ENCODE data around the gene SLC35E1.
A peak's percentile ranks its signal among the peaks of the same experiment; 100 is the strongest.

Gene SLC35E1

DNA sequence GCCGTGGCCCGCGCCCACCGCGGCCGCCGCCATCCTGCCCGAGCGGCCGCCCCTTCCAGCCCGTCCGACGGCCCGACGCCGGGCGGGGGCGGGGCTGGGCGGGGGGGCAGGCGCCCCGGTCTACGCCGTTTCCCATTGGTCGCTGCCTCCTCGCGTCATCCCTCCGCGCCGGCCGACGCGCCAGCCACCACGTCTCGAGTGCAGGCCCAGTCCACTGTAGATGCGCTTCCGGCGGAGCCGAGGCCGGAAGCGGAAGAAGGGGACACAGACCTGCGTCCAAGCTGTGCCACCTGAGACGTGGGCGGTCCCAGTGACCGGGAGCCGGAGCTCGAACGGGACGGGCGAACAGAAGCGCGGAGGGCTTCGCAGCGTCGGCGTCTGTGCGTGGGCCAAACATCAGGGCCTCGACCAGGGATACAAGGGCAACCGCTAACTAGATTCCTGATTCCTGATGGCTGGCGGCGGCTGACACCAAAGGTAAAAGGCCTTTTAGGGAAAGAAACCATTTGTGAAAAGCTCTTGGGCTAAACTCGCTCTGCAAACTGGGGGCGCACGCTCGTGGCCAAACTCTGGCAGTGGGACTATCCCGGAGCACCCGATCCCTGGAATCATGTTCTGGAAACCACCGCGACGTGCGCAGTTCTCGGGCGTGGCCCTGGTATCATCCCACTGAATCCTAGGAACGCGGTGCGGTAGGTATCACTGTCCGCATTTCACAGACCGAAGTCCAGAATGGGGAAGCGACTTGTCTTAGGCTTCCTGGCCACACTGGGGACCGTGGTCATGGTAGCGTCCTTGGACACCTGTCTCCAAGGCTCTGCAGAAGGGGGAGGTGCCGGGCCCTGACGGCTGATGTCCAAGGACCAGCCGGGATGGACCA lies at the start of gene SLC35E1:
TSS of gene SLC35E1 (minus strand) at position 84 of the 880 bp plus-strand sequence. CDS start at position 33, 51 bp downstream.
- DNase-seq (ENCODE audit: low spot score): peak; percentile 94

DNA sequence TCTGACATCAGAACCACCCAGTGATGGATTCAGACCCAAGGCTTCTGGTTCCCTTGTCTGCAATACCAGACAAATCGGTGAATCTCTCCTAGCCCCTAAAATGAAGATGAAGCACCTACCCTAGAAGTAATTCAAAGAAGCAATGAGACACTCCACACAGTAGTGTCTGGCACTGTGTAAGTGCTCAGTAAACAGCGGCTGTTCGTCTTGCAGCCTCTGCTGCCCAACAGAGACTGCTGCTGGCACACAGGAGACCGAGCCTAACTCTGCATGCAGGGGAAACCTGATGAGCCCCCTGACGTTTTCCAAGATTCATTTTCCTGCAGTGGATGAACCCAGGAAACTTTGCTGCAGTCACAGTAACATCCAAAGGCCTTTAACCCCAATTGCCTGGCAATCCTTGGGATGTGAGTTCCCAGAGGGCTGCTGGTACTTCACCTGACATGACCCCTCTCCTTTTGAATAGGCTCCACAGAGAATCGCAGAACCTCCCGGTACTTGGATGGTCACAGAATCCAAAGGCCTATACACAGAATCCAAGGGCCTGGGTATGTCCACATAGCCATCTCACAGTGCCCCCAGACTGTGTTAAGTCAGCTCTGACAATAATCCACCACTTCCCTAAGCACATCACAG lies 49.1 kb upstream of the SLC35E1 start:
- no peak for DNase-seq (ENCODE audit: low spot score)

DNA sequence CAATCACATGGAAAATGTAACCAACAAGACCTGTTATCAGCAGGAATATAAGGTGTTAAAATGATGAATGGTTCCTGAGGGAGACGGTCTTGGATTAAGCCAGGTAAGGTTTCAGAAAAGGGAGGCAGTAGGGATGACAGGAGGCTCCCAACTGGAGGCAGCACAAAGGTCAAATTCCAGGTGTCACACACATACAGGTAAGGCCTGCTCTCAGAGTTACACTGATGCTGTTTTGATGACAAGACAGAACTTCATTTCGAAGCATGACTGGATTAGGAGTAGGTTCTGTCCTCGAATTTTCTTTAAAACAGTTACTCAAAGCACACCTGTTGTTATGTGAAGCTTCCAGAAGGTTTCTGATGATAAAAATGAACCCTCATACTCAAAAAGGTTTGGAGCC lies 48.4 kb upstream of the SLC35E1 start:
- DNase-seq (ENCODE audit: low spot score): no peak

DNA sequence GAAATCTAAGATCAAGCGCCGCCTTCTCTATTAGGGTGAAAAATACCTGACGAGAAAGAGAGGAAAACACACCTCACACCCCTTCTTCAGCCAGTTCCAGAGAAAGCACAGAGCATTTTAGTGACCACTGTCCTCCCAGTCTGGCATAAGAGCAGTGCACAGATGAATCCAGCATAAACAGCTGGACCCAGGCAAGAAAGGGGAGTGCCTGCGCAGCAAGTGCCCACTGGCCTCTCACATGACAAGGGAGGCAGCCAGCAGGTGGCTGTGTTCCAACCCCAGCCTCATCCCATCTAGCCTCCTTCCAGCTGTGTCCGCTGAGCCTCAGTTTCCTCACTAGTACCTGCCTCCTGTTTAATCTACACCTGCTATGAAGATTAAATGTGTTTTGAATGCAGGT lies 47.8 kb upstream of the SLC35E1 start:
- DNase-seq (ENCODE audit: low spot score): no peak

DNA sequence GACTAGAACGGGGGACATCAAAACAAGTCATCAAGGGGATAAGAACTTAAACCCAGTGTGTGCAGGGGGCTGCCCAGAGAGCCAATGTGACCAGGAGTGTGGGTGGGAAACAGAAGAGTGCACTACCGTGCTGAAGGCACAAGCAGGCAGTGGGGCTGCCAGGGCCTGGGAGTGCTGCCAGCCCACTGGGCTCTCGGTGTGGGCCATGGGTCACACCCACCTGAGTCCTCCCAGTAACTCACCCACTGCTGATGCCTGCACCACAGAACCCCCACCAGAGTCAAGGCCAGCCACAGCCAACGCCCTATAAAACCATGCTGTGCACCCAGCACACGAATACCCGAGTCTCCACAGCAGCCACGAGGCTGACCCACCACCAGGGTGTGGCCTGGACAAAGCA lies 47.2 kb upstream of the SLC35E1 start:
- peak; percentile 26 for DNase-seq (ENCODE audit: low spot score)

DNA sequence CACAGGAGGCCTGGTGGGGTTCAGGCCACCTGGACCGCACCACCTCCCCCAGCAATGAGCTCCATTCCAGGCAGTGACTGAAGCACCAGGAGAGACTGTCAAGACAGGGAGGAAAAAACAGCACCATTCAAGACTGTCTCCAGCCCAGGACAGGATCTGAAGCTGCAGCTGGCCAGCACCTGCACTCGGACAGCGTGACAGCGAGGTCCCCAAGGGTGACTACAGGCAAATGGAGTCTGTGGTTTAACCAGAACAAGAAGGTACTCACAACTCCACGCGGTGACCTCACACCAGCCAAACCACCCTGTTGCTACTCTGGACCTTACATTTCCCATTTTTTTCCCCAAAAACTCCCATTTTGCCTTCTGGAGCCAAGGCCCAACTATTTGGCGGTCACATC lies 46.0 kb upstream of the SLC35E1 start:
- no peak for DNase-seq (ENCODE audit: low spot score)

DNA sequence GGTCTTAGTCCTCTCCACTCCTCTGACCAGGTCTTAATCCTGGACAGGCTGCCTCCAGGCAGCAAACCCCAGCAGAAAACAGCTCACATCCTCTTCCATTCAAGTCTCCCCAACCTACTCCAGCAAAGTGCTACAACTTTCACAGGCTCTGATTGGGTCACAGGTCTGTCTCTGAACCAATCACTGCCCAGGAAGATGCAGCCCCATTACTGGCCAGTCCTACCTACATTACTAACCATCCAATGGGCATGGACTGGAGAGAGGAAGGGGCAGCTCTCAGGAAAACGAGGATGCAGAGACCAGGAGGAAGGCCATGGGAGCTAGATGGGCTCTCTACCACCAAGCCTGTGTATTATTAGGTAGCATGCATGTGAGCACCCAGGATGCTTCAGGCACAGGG lies 43.6 kb upstream of the SLC35E1 start:
- DNase-seq (ENCODE audit: low spot score): no peak

DNA sequence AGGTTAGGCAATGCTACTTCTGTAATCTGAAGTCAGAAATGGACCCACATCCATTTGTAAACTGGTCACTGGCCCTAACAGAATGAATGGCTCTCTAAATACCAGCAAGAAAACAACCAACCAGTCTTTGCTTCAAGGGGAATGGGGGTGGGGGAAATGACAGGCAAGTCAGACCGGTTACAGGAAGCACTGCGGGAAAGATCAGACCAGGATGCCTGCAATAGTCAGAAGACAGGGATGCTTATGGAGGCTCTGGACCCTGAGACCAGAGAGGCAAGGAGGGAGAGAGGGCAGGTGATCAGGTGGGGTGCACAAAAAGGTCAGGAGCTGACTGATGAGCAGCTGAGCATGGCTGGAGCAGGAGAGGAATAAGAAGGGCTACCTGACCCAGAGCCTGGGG lies 42.7 kb upstream of the SLC35E1 start:
- DNase-seq (ENCODE audit: low spot score): no peak

DNA sequence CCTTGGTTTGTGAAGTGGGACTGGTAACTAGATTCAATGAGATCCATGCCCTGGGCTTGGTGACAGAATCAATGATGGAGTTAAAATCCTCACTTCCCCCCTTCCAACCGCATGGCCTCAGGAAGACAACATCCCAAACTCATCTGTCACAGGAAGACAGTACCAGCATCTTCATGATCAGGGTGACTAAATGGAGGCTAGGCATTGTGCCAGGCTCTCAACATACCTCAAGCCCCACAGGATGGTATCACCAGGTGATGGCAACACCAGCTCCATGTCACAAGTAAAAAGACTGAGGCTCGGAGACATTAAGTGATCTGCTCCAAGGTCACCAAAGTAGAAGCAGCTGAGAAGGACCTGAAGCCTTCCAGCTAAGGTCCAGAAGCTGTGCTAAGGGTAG lies 41.6 kb upstream of the SLC35E1 start:
- DNase-seq (ENCODE audit: low spot score): no peak

DNA sequence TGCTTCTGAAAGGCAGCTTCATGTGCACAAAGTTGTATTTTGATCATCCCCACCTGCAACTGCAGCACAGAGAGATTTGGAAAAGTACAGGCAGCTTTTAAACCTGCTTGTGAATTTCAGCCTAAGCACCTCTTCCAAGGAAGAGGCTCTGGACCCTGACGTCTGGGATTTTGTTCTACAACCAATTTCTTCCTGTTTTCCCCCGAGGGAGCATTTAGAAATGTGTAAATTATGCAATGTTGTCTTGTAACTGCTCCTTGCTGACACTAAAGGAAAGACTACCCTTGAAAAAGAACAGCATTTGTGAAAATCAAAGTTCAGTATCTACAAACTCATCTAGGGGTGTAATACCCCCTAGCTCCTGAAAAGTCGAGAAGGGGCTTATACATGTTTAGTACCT lies 40.4 kb upstream of the SLC35E1 start:
- DNase-seq (ENCODE audit: low spot score): no peak

DNA sequence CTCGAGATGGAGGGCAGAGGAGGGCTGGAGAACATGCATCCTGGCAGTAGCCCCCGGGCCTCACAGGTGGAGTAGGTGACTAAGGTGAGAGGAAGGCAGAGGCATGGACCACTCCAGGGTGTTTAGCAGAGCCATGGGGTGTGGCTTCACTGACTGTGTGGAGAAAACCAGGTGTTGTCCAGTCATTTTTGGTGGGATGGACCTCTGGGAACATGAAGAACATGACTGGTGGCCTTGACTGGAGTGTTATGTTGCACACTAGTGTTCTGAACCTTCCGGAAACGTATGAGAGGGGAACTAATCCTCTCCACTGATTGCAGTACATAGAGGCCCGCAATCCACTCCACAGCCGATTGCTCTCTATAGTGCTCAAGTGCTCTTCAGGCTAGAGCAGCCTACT lies 38.9 kb upstream of the SLC35E1 start:
- no peak for DNase-seq (ENCODE audit: low spot score)

DNA sequence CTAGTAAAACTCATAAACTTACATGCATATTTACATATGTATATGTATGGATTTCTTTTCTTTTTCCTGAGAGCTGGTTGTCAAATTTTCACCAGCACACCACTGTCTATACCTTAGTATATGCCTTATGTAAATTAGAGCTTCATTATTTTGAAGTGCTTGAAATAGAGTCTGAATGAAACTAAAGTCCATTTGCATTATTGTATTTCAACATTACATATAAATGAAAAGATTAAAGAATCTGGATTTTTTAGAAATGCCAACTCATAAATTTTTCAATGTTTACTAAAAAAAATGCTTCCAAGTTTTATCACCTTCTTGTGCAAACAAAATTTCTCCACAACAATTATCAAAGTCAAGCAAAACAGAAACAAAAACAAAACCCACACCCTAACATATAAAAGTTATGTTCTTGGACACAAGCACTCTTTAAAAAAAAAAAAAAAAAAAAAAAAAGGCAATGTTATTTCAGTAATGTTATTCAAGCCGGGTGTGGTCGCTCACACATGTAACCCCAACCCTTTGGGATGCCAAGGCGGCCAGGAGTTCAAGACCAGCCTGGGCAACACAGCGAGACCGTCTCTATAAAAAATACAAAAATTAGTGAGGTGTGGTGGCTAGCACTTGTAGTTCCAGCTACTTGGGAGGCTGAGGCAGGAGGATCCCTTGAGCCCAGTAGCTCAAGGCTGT lies 37.4 kb upstream of the SLC35E1 start:
- DNase-seq (ENCODE audit: low spot score): no peak

DNA sequence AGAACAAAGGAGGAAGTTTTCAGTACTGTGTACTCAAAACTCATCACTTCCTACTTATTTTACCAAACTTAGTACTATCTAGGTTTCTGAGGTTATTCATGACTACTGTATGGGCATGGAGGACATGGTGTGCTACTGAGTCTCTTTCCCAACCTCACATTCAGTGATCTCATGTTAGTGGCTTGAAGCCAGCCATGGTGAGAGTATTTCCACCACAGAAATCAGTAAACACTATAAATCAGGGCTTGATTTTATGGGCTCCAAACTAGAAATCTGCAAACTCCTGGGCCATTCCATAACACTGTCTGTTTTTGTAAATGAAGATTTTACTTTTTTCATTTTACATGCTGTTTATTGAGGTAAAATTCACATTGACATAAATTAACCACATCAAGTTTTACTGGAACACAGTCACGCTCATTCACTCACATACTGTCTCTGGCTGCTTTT lies 36.1 kb upstream of the SLC35E1 start:
- DNase-seq (ENCODE audit: low spot score): no peak

DNA sequence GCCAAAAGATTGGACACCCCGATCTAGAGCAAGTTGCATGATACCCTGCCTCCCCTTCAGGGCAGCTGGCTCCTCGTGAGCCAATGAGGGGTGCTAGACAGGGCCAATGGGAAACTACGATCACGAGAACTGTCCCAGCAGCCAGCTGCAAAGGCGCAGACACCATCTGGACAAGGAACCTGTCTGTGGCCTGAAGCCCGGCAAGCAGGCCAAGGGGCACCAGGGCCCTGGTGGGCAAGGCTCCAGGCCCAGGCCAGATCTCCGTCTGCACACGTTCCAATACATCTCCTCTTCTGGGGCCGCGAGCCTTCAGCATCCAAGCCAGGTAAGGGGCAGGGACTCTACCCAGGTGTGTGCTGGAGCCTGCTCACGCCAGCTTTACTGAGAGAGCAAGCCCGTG lies 35.6 kb upstream of the SLC35E1 start:
- no peak for DNase-seq (ENCODE audit: low spot score)

DNA sequence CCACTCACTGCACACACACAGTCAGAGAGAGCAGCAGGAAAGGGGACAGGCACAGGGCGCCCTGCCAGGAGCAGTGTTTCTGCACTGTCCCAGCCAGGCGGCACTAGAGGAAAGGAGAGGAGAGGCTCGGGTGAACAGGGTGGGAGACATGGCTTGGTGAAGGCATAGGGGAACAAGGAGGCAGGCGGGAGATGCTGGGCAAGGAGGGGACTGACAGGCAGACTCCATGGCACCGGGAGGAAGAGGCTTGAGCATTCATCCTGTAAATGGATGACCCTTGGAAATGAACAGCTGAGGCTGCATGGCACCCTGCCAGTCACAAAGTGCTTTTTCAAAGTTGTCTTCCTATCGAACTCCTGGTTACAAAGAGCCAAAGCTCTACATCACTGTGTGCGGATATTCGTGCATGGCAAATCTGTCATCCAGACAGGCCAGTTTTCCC lies 33.4 kb upstream of the SLC35E1 start:
- DNase-seq (ENCODE audit: low spot score): no peak

DNA sequence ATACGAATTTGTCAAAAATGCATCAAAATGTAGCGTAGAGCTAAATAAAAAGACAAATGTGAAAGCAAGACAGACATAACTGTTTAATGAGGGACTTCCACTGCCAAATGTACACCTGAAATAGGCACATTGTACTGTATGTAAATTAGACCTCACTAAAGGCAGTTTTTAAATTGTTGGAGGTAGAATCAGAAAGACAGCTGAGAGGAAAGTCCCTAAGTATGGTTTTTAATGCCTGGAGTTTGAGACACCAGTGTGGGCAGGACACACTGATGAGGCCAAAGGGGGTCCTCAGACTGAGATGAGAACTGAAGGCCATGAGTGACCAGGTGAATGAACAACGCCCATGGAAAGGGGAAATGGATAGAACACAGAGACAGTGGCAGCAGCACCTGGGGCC lies 32.9 kb upstream of the SLC35E1 start:
- DNase-seq (ENCODE audit: low spot score): no peak

DNA sequence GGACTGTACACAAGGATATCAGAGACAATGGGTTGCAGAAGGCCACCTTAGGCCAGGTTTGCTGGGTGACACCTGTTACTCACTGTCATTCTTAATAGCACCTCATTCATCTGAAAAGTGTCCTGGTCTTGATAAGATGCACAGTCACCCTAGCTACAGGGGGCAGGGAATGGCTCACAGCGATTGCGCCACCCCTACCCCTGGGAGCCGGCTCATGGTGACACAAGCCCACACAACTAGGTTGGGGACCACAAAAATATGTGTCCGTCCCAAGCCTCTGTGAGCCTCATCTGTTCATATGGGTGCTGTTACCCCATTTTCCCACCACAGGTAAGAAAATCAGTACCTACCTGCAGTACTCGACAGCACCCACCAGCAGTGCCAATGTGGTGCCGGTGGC lies 32.4 kb upstream of the SLC35E1 start:
- DNase-seq (ENCODE audit: low spot score): no peak

DNA sequence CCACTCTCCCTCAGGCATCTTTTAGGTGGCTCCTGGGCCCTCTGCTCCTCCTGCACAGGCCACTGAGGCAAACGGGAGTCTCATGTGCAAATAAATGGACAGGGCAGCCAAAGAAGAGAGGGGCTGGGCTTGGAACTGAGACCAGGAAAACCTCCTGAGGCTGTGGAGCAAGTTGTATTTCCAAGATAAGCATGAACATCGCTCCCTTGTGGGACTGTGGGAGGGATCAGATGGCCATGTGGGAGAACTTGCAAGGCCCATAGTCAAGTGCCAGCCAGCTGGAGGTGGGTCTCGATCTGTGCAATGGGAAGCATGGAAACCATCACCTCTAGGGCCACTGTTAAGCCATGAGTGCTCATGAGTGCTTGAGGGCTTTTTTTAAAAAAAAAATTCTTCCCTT lies 30.9 kb upstream of the SLC35E1 start:
- no peak for DNase-seq (ENCODE audit: low spot score)

DNA sequence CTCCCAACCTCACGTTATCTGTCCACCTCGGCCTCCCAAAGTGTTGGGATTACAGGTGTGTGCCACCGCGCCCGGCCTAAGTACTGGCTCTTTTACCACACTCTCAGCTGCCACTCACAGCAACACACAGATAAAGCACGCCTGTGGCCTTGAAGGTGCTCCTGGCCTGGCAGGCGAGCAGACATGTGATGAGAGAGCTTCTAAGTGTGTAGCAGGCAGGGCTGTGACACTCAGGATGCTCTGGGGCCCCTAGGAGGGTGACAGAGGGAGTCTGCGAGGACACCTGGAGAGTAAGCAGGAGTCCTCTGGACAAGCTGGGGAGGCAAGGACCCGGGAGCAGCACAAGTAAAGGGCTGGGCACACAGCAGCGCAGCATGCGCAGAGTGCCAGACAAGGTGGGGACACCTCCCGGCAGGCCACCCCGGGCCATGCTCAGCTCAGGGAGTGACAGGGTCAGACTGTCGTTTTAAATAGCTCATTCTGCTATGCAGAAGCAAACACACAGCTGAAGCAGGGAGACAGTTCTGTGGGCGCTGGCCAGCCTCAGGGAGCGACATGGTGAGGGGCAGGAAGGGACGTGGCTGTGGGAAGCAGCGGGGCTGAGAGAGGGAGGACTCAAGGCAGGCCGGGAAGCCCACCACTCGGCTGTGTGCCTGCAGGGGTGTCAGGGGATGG lies 29.3 kb upstream of the SLC35E1 start:
- DNase-seq (ENCODE audit: low spot score): no peak

DNA sequence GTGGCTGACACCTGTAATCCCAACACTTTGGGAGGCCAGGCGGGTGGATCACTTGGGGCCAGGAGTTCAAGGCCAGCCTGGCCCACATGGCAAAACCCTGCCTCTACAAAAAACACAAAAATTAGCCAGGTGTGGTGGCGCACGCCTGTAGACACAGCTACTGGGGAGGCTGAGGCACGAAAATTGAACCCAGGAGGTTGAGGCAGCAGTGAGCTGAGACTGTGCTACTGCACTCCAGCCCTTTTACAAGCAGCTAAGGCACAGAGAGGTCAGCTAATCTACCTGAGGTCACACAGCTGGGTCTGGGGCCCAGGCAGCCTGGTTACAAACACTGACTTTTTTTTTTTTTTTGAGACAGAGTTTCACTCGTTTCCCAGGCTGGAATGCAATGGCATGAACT lies 28.6 kb upstream of the SLC35E1 start:
- no peak for DNase-seq (ENCODE audit: low spot score)

DNA sequence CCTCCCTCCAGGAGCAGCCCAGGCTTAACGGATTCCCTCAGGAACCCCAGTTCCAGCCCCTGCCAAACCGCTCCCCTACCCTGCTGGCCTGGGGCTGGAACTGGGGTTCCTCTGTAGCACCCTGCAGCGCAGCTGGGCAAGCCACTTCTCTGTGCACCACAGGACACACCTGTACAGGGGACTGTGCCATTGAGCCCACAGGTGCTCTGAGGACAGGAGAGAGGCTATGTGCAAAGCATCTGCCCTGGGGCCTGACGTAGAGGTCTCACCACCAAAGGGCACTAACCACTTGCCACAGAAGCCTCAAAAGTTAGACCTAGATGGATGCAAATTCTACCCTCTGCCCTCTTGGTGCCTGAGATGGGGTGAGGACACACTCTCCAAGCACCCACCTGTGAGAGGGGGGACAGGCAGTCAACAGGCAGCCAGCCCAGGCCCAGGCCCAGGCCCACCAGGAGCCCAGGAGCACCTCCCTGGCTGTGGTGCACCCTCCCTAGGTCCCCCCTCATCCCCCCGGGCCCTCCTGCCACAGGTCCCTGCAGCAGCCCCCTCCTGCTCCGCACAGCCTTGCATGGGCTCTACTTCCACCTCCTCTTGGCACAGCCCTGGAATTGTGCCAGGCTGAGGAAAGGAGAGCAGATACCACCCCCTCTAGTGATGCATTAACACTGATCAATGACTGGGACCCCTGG lies 27.6 kb upstream of the SLC35E1 start:
- no peak for DNase-seq (ENCODE audit: low spot score)

DNA sequence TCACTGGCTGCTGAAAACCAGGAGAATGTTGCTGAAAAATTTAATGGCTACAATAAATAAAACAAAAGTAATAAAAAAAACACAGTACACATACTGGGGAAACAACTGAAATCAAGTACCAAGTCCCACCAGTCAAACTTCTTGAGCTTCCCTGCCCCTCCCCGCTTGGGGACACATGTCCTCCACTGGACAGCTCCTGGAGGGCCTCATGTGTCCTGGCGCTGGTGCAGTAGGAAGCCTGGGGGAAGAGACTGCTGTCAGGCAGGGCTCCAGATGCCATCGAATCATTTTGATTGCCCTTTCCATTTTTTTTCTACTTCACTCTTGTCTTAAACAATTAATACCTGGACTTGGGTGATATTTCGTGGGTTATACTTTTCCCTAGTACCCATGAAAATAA lies 26.6 kb upstream of the SLC35E1 start:
- DNase-seq (ENCODE audit: low spot score): no peak

Measured in hematopoietic multipotent progenitor cell treated with erythropoietin and hydrocortisone succinate and interleukin-3 and kit ligand, for 15 days (in vitro differentiated cells).